Fibroblast of mammary gland (primary cell): Measurements from ENCODE around the gene FAM3C.
"Not testable (repeated sequence)": the region's sequence is repeated elsewhere in the genome, so short reads cannot be mapped to it uniquely, and the experiment has no call there.

Source experiments
- DNase-seq: peaks from one replicate; pipeline ENCODE4 v3.0.0-alpha.2; 2010; ENCODE audit warnings: low read depth
- H3K4me3 ChIP-seq: 2 replicates; pipeline ENCODE4 v1.5.1; 2011; ENCODE audit warnings: low read depth, mild to moderate bottlenecking, low read length, moderate library complexity; ENCODE audit not compliant: control insufficient read depth
- TF ChIP-seq, protein P1 (sequence below): conservative IDR thresholded peaks from 2 replicates; pipeline ENCODE4 v1.5.1; 2011; ENCODE audit warnings: low read depth, low read length, inconsistent platforms; ENCODE audit not compliant: control insufficient read depth, insufficient read depth

FAM3C gene

DNA sequence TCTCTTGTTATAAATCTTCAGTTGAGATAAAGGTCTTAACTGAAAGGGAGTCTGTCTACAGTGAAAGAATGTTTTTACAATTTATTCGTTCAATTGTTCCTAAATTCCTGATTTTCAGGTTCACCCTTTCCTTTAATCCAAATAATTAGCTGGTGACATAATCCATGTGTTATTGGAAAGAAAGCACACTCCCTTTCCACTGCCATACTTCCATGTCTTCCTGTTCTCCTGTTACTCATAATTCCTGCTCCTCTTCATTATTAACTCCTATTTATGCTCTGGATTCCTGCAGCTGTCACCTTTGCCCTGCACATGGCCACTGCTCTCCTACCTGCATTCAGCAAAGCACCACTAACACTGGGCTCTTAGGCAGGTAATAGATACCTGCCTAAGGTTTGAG, 40.0 kb upstream of the FAM3C start:
- TF ChIP-seq, protein P1, sequence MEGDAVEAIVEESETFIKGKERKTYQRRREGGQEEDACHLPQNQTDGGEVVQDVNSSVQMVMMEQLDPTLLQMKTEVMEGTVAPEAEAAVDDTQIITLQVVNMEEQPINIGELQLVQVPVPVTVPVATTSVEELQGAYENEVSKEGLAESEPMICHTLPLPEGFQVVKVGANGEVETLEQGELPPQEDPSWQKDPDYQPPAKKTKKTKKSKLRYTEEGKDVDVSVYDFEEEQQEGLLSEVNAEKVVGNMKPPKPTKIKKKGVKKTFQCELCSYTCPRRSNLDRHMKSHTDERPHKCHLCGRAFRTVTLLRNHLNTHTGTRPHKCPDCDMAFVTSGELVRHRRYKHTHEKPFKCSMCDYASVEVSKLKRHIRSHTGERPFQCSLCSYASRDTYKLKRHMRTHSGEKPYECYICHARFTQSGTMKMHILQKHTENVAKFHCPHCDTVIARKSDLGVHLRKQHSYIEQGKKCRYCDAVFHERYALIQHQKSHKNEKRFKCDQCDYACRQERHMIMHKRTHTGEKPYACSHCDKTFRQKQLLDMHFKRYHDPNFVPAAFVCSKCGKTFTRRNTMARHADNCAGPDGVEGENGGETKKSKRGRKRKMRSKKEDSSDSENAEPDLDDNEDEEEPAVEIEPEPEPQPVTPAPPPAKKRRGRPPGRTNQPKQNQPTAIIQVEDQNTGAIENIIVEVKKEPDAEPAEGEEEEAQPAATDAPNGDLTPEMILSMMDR: no peak
- H3K4me3 ChIP-seq: no peak overlapping the region
- DNase-seq: no peak

- no peak for DNase-seq
- TF ChIP-seq, protein P1: no peak
- H3K4me3 ChIP-seq: no peak overlapping the region
Observed at GRCh38 chr7:121433775-121434174, 37.7 kb upstream of the FAM3C start.

DNA sequence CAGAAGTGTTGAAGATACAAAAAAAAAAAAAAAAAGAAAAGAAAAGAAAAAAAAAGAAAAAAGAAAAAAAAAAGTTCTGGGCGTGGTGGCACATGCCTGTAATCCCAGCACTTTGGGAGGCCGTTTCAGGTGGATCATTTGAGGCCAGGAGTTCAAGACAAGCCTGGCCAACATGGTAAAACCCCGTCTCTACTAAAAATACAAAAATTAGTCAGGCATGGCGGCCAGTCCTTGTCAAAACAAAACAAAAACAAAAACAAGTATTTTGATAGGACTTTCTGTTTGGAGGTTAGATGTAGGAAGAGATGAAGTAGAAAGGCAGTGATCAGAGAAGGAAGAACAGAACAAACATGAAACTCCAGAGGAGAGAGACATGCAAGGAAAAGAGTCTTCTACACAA, 36.4 kb upstream of the FAM3C start:
- not testable (repeated sequence) for H3K4me3 ChIP-seq, DNase-seq

- no peak overlapping the region for H3K4me3 ChIP-seq
- no peak for DNase-seq
- TF ChIP-seq, protein P1: no peak
Observed at GRCh38 chr7:121431996-121432395, 35.9 kb upstream of the FAM3C start.

- DNase-seq: no peak
- TF ChIP-seq, protein P1: no peak
- H3K4me3 ChIP-seq: no peak overlapping the region
Observed at GRCh38 chr7:121431389-121431995, 35.4 kb upstream of the FAM3C start.

GRCh38 chr7:121430558-121430957, 34.5 kb upstream of the FAM3C start:
- TF ChIP-seq, protein P1: no peak
- DNase-seq: no peak
- no peak overlapping the region for H3K4me3 ChIP-seq

- no peak overlapping the region for H3K4me3 ChIP-seq
- no peak for DNase-seq
- TF ChIP-seq, protein P1: no peak
Observed at GRCh38 chr7:121429798-121430197, 33.7 kb upstream of the FAM3C start.
